Duodenal mucosa (tissue), 2 donors: ENCODE measurements around the gene GALNTL6.

Source experiments
- H3K27ac ChIP-seq: one replicate; pipeline ENCODE4 v1.7.0; 2013; ENCODE audit warnings: low read depth, low read length
- H3K27me3 ChIP-seq, 2 donors: one replicate each; pipeline ENCODE4 v1.7.0; 2013; ENCODE audit warnings: low read length in 2 of 2, control low read depth in 1 of 2; ENCODE audit not compliant: insufficient read depth in 2 of 2, control insufficient read depth in 1 of 2
- H3K36me3 ChIP-seq, 2 donors: one replicate each; pipeline ENCODE4 v1.7.0; 2013; ENCODE audit warnings: low read length in 2 of 2, control low read depth in 1 of 2; ENCODE audit not compliant: insufficient read depth in 2 of 2, control insufficient read depth in 1 of 2
- H3K4me1 ChIP-seq, 2 donors: one replicate each; pipeline ENCODE4 v1.7.0; 2013; ENCODE audit warnings: low read length in 2 of 2, control low read depth in 1 of 2; ENCODE audit not compliant: insufficient read depth in 2 of 2, control insufficient read depth in 1 of 2
- H3K4me3 ChIP-seq, 2 donors: one replicate each; pipeline ENCODE4 v1.7.0; 2013; ENCODE audit warnings: low read length in 2 of 2, low read depth in 1 of 2
- H3K9ac ChIP-seq, 2 donors: one replicate each; pipeline ENCODE4 v1.7.0; 2013; ENCODE audit warnings: low read length in 2 of 2, low read depth in 1 of 2
- H3K9me3 ChIP-seq, 2 donors: one replicate each; pipeline ENCODE4 v1.7.0; 2013; ENCODE audit warnings: low read length in 2 of 2, control low read depth in 1 of 2; ENCODE audit not compliant: control insufficient read depth in 1 of 2

Gene GALNTL6

GRCh38 chr4:172095161-172095560 lies 282.0 kb downstream of the GALNTL6 start:
- H3K36me3 ChIP-seq, result no peaks in the 10 kb centered on the region
- no peak overlapping the region for H3K9ac ChIP-seq
- no peaks in the 10 kb centered on the region for H3K27me3 ChIP-seq
- no peak overlapping the region for H3K27ac ChIP-seq
- H3K4me1 ChIP-seq, result no peaks in the 10 kb centered on the region
- H3K4me3 ChIP-seq, result no peak overlapping the region
- no peaks in the 10 kb centered on the region for H3K9me3 ChIP-seq

- no peaks in the 10 kb centered on the region for H3K27me3 ChIP-seq
- H3K4me1 ChIP-seq, result no peaks in the 10 kb centered on the region
- no peaks in the 10 kb centered on the region for H3K9me3 ChIP-seq
- no peak overlapping the region for H3K27ac ChIP-seq
- H3K4me3 ChIP-seq, result no peak overlapping the region
- no peaks in the 10 kb centered on the region for H3K36me3 ChIP-seq
- no peak overlapping the region for H3K9ac ChIP-seq
Observed at GRCh38 chr4:172096786-172097185, 283.6 kb downstream of the GALNTL6 start.

GRCh38 chr4:172099376-172099775 lies 286.2 kb downstream of the GALNTL6 start:
- Histone ChIP-seq H3K4me3 (no peak overlapping the region), H3K9me3 (no peaks in the 10 kb centered on the region), H3K27me3 (no peaks in the 10 kb centered on the region), H3K27ac (no peak overlapping the region), H3K4me1 (no peaks in the 10 kb centered on the region), H3K9ac (no peak overlapping the region), H3K36me3 (no peaks in the 10 kb centered on the region)

- Histone ChIP-seq H3K27me3 (no peaks in the 10 kb centered on the region), H3K4me1 (no peaks in the 10 kb centered on the region), H3K9me3 (no peaks in the 10 kb centered on the region)
Observed at GRCh38 chr4:172103456-172103855, 290.3 kb downstream of the GALNTL6 start.

GRCh38 chr4:172104539-172104938 lies 291.3 kb downstream of the GALNTL6 start:
- no peak overlapping the region for H3K4me3 ChIP-seq
- no peaks in the 10 kb centered on the region for H3K36me3 ChIP-seq
- H3K9me3 ChIP-seq, result no peaks in the 10 kb centered on the region
- H3K4me1 ChIP-seq, result no peaks in the 10 kb centered on the region
- no peak overlapping the region for H3K9ac ChIP-seq
- no peak overlapping the region for H3K27ac ChIP-seq
- no peaks in the 10 kb centered on the region for H3K27me3 ChIP-seq

More at GRCh38 chr4:172103456-172103855, 290.3 kb downstream of the GALNTL6 start:
- Histone ChIP-seq H3K9ac (no peak overlapping the region), H3K36me3 (no peaks in the 10 kb centered on the region), H3K4me3 (no peak overlapping the region), H3K27ac (no peak overlapping the region)

DNA sequence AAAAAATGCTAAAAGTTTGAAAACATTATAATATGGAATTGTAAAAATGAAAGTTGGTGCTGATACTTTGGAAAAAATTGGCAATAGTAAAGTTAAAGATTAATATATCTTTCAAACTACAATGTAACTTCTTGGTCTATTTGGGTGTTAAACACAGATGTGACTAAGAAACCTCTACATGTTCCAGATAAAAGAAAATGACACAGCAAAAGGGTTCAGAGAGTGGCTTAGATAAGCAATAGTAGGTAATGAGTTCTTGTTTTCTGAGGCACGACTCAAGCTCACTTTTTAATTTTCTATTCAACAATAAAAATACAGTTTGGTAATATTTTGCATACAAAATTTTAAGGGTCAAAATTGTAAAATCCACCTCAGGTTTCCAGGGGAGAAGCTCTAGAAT lies 292.7 kb downstream of the GALNTL6 start:
- no peaks in the 10 kb centered on the region for H3K27me3 ChIP-seq
- H3K4me1 ChIP-seq, result no peaks in the 10 kb centered on the region
- H3K36me3 ChIP-seq, result no peaks in the 10 kb centered on the region
- H3K27ac ChIP-seq, result no peak overlapping the region
- no peaks in the 10 kb centered on the region for H3K9me3 ChIP-seq
- no peak overlapping the region for H3K4me3 ChIP-seq
- H3K9ac ChIP-seq, result no peak overlapping the region

GRCh38 chr4:172109466-172109865 lies 296.3 kb downstream of the GALNTL6 start:
- no peak overlapping the region for H3K9ac ChIP-seq
- H3K27ac ChIP-seq, result no peak overlapping the region
- H3K36me3 ChIP-seq, result no peaks in the 10 kb centered on the region
- H3K4me1 ChIP-seq, result no peaks in the 10 kb centered on the region
- H3K9me3 ChIP-seq, result no peaks in the 10 kb centered on the region
- no peak overlapping the region for H3K4me3 ChIP-seq
- H3K27me3 ChIP-seq, result no peaks in the 10 kb centered on the region

- Histone ChIP-seq H3K9ac (no peak overlapping the region), H3K36me3 (no peaks in the 10 kb centered on the region), H3K27ac (no peak overlapping the region), H3K4me1 (no peaks in the 10 kb centered on the region), H3K27me3 (no peaks in the 10 kb centered on the region), H3K4me3 (no peak overlapping the region), H3K9me3 (no peaks in the 10 kb centered on the region)
Observed at GRCh38 chr4:172124656-172125308, 311.6 kb downstream of the GALNTL6 start.

DNA sequence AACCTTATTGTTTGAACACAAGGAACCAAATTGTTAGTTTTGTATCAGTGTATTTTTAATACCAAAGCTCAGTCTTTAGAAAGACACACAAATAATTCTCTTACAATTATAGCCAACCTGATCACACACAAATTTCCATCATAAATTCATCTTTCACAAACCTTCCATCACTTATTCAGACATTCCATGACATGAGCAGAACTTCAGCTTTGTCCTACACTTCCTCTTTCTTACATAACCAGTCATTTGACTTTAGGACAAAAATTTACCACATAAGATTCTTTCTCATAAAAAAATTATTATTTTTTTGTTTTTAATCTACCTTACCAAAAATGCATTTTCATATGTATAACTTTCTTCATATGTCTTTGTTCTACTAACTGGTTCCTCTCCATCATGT lies 312.2 kb downstream of the GALNTL6 start:
- H3K27me3 ChIP-seq, result no peaks in the 10 kb centered on the region
- no peaks in the 10 kb centered on the region for H3K4me1 ChIP-seq
- no peaks in the 10 kb centered on the region for H3K9me3 ChIP-seq
- no peaks in the 10 kb centered on the region for H3K36me3 ChIP-seq
- no peak overlapping the region for H3K27ac ChIP-seq
- H3K4me3 ChIP-seq, result no peak overlapping the region
- no peak overlapping the region for H3K9ac ChIP-seq

- Histone ChIP-seq H3K9me3 (no peaks in the 10 kb centered on the region), H3K4me3 (no peak overlapping the region), H3K9ac (no peak overlapping the region), H3K27me3 (no peaks in the 10 kb centered on the region), H3K36me3 (no peaks in the 10 kb centered on the region), H3K4me1 (no peaks in the 10 kb centered on the region), H3K27ac (no peak overlapping the region)
Observed at GRCh38 chr4:172127168-172127567, 314.0 kb downstream of the GALNTL6 start.

- Histone ChIP-seq H3K4me3 (no peak overlapping the region), H3K27me3 (no peaks in the 10 kb centered on the region), H3K27ac (no peak overlapping the region)
Observed at GRCh38 chr4:172129593-172129992, 316.4 kb downstream of the GALNTL6 start.

More at GRCh38 chr4:172129593-172129992, 316.4 kb downstream of the GALNTL6 start:
- Histone ChIP-seq H3K4me1 (no peaks in the 10 kb centered on the region), H3K9ac (no peak overlapping the region), H3K9me3 (no peaks in the 10 kb centered on the region), H3K36me3 (no peaks in the 10 kb centered on the region)
